ENCODE results near the gene PRIMA1.

The PRIMA1 gene

GRCh38 chr14:93753647-93754046 is 34.6 kb downstream of the PRIMA1 start:
- no peak for DNase-seq (ENCODE audit: low read depth, low spot score)
- TF ChIP-seq EZH2 (IDR thresholded peaks at IDR 0.05) (no peak), POLR2AphosphoS5 (IDR thresholded peaks at IDR 0.05; ENCODE audit: borderline replicate concordance, low read depth, low read length) (no peak), FOXP2 (optimal IDR thresholded peaks at IDR 0.05; ENCODE audit: control extremely low read depth, extremely low read length, insufficient read depth) (no peak)
- H3K36me3 ChIP-seq (ENCODE audit: insufficient read depth, low read length) = no peaks in the 10 kb centered on the region
- H3K9me3 ChIP-seq (ENCODE audit: low read depth, low read length) = no peaks in the 10 kb centered on the region
- H3K9ac ChIP-seq (ENCODE audit: insufficient read length) = no peak overlapping the region
- no peak overlapping the region for H3K4me3 ChIP-seq
- H3K27ac ChIP-seq = no peak overlapping the region

- TF ChIP-seq POLR2AphosphoS5 (IDR thresholded peaks at IDR 0.05; ENCODE audit: borderline replicate concordance, low read depth, low read length) (no peak), FOXP2 (optimal IDR thresholded peaks at IDR 0.05; ENCODE audit: control extremely low read depth, extremely low read length, insufficient read depth) (no peak)
Measured at GRCh38 chr14:93752980-93753561, 35.2 kb downstream of the PRIMA1 start.

GRCh38 chr14:93751946-93752655 is 36.2 kb downstream of the PRIMA1 start:
- H3K4me3 ChIP-seq = no peak overlapping the region
- no peak overlapping the region for H3K27ac ChIP-seq
- H3K9ac ChIP-seq (ENCODE audit: insufficient read length) = no peak overlapping the region
- no peak for DNase-seq (ENCODE audit: low read depth, low spot score)
- no peaks in the 10 kb centered on the region for H3K36me3 ChIP-seq (ENCODE audit: insufficient read depth, low read length)
- no peak for TF ChIP-seq EZH2 (IDR thresholded peaks at IDR 0.05)
- TF ChIP-seq POLR2AphosphoS5 (IDR thresholded peaks at IDR 0.05; ENCODE audit: borderline replicate concordance, low read depth, low read length) = no peak
- TF ChIP-seq FOXP2 (optimal IDR thresholded peaks at IDR 0.05; ENCODE audit: control extremely low read depth, extremely low read length, insufficient read depth) = no peak
- H3K9me3 ChIP-seq (ENCODE audit: low read depth, low read length) = no peaks in the 10 kb centered on the region

More at GRCh38 chr14:93752980-93753561, 35.2 kb downstream of the PRIMA1 start:
- Histone ChIP-seq H3K9ac (ENCODE audit: insufficient read length) (no peak overlapping the region), H3K27ac (no peak overlapping the region), H3K9me3 (ENCODE audit: low read depth, low read length) (no peaks in the 10 kb centered on the region), H3K36me3 (ENCODE audit: insufficient read depth, low read length) (no peaks in the 10 kb centered on the region), H3K4me3 (no peak overlapping the region)
- no peak for DNase-seq (ENCODE audit: low read depth, low spot score)

GRCh38 chr14:93749076-93749420 is 39.2 kb downstream of the PRIMA1 start:
- Histone ChIP-seq H3K9me3 (ENCODE audit: low read depth, low read length) (no peaks in the 10 kb centered on the region), H3K27ac (no peak overlapping the region), H3K4me3 (no peak overlapping the region), H3K36me3 (ENCODE audit: insufficient read depth, low read length) (no peaks in the 10 kb centered on the region), H3K9ac (ENCODE audit: insufficient read length) (no peak overlapping the region)
- TF ChIP-seq EZH2 (IDR thresholded peaks at IDR 0.05) (no peak), POLR2AphosphoS5 (IDR thresholded peaks at IDR 0.05; ENCODE audit: borderline replicate concordance, low read depth, low read length) (no peak), FOXP2 (optimal IDR thresholded peaks at IDR 0.05; ENCODE audit: control extremely low read depth, extremely low read length, insufficient read depth) (no peak)
- no peak for DNase-seq (ENCODE audit: low read depth, low spot score)

GRCh38 chr14:93748208-93749075 is 39.8 kb downstream of the PRIMA1 start:
- Histone ChIP-seq H3K9me3 (ENCODE audit: low read depth, low read length) (no peaks in the 10 kb centered on the region), H3K9ac (ENCODE audit: insufficient read length) (no peak overlapping the region), H3K4me3 (no peak overlapping the region), H3K27ac (no peak overlapping the region), H3K36me3 (ENCODE audit: insufficient read depth, low read length) (no peaks in the 10 kb centered on the region)
- TF ChIP-seq POLR2AphosphoS5 (IDR thresholded peaks at IDR 0.05; ENCODE audit: borderline replicate concordance, low read depth, low read length) (no peak), FOXP2 (optimal IDR thresholded peaks at IDR 0.05; ENCODE audit: control extremely low read depth, extremely low read length, insufficient read depth) (no peak), EZH2 (IDR thresholded peaks at IDR 0.05) (no peak)
- DNase-seq (ENCODE audit: low read depth, low spot score) = no peak

GRCh38 chr14:93747560-93747959 is 40.7 kb downstream of the PRIMA1 start:
- Histone ChIP-seq H3K36me3 (ENCODE audit: insufficient read depth, low read length) (no peaks in the 10 kb centered on the region), H3K4me3 (no peak overlapping the region), H3K9ac (ENCODE audit: insufficient read length) (no peak overlapping the region), H3K27ac (no peak overlapping the region), H3K9me3 (ENCODE audit: low read depth, low read length) (no peaks in the 10 kb centered on the region)
- no peak for DNase-seq (ENCODE audit: low read depth, low spot score)
- TF ChIP-seq EZH2 (IDR thresholded peaks at IDR 0.05) (no peak), POLR2AphosphoS5 (IDR thresholded peaks at IDR 0.05; ENCODE audit: borderline replicate concordance, low read depth, low read length) (no peak), FOXP2 (optimal IDR thresholded peaks at IDR 0.05; ENCODE audit: control extremely low read depth, extremely low read length, insufficient read depth) (no peak)

- no peaks in the 10 kb centered on the region for H3K36me3 ChIP-seq (ENCODE audit: insufficient read depth, low read length)
- no peak for TF ChIP-seq EZH2 (IDR thresholded peaks at IDR 0.05)
- no peak for TF ChIP-seq POLR2AphosphoS5 (IDR thresholded peaks at IDR 0.05; ENCODE audit: borderline replicate concordance, low read depth, low read length)
- TF ChIP-seq FOXP2 (optimal IDR thresholded peaks at IDR 0.05; ENCODE audit: control extremely low read depth, extremely low read length, insufficient read depth) = no peak
Measured at GRCh38 chr14:93747102-93747501, 41.2 kb downstream of the PRIMA1 start.

GRCh38 chr14:93745603-93746273 is 42.5 kb downstream of the PRIMA1 start:
- DNase-seq (ENCODE audit: low read depth, low spot score) = no peak
- H3K27ac ChIP-seq = no peak overlapping the region

More at GRCh38 chr14:93747102-93747501, 41.2 kb downstream of the PRIMA1 start:
- Histone ChIP-seq H3K9me3 (ENCODE audit: low read depth, low read length) (no peaks in the 10 kb centered on the region), H3K4me3 (no peak overlapping the region), H3K27ac (no peak overlapping the region), H3K9ac (ENCODE audit: insufficient read length) (no peak overlapping the region)
- DNase-seq (ENCODE audit: low read depth, low spot score) = no peak

More at GRCh38 chr14:93745603-93746273, 42.5 kb downstream of the PRIMA1 start:
- TF ChIP-seq EZH2 (IDR thresholded peaks at IDR 0.05) (no peak), POLR2AphosphoS5 (IDR thresholded peaks at IDR 0.05; ENCODE audit: borderline replicate concordance, low read depth, low read length) (no peak), FOXP2 (optimal IDR thresholded peaks at IDR 0.05; ENCODE audit: control extremely low read depth, extremely low read length, insufficient read depth) (no peak)
- Histone ChIP-seq H3K36me3 (ENCODE audit: insufficient read depth, low read length) (no peaks in the 10 kb centered on the region), H3K4me3 (no peak overlapping the region), H3K9ac (ENCODE audit: insufficient read length) (no peak overlapping the region), H3K9me3 (ENCODE audit: low read depth, low read length) (no peaks in the 10 kb centered on the region)
